ENCODE measurements around the gene FAM162A. TPM values are rescaled to one million over a fixed set of nuclear protein-coding genes. Genes with fewer than 3 reads are reported as not detected.
"Not testable (repeated sequence)": the region's sequence is repeated elsewhere in the genome, so short reads cannot be mapped to it uniquely, and the experiment has no call there.

The FAM162A gene
- total and polyA plus RNA-seq, 2 donors: 45.0 to 69.5 TPM

DNA sequence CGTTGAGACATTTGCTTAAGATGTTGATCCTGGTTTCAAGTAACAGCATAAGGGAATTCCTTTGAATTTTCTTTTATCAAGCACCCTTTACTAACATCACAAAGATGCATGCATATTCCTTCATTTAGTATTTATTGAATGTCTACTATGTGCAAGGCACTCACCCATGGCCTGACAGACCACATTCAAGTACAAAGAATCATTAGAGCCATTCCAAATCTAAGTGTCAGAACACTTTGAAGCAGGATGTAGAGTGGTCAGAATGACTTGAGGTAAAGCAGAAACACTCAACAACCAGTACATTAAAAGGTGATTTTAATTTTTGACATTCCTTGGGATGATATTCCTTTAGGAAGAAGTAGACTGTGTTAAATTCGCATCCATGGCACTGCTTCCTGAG is 37.9 kb downstream of the FAM162A start:
- H3K4me1 ChIP-seq (ENCODE audit: control insufficient read depth in 2 of 2, insufficient read depth in 2 of 2, low read length in 2 of 2): peaks cover 4 to 6% of the 10 kb centered on the region in 2 donors
- no peak overlapping the region for H3K27ac ChIP-seq (ENCODE audit: low read depth in 1 of 2, low read length in 1 of 2)
- peaks cover 11 to 31% of the 10 kb centered on the region in 2 donors for H3K36me3 ChIP-seq (ENCODE audit: control insufficient read depth in 2 of 2, insufficient read depth in 2 of 2, low read length in 1 of 2)
- 97% methylated on average over 2 of the region's 2 CpGs for WGBS
- no peaks in the 10 kb centered on the region for H3K9me3 ChIP-seq (ENCODE audit: control insufficient read depth in 2 of 2, insufficient read depth in 1 of 2, low read length in 1 of 2)
- H3K27me3 ChIP-seq (ENCODE audit: control insufficient read depth in 2 of 2, insufficient read depth in 1 of 2, low read length in 1 of 2): no peaks in the 10 kb centered on the region
- no peak for DNase-seq (ENCODE audit: low read depth in 6 of 9, low spot score in 9 of 9)
- no peak overlapping the region for H3K4me3 ChIP-seq (ENCODE audit: low read length in 2 of 2)

DNA sequence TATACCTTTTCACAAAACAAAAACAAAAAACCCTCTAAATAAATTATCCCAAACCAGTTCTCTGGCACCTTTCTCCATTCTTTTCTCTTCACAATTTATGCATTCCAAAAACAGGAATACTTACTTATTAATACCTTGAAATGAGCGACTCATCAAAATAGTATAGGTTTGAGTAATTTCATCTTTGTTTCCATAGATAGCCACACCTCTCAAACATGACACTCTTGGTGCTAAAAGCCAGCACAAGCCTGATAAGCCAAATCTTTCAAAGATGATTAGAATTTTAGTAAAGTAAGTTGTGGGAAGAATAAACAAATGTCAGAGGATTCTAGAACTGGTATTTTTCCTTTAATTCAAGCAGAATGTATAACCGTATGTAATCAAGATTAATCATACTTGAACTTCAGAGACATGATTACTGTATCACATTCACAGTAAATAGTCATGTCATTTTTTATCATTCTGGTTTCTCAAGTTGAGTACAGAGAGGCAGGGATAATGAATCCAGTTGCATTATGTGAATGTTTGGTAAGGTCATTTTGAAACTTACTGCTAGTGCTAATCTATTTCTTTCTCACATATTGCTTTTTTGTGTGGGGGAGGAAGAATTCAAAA is 44.0 kb downstream of the FAM162A start:
- H3K36me3 ChIP-seq (ENCODE audit: control insufficient read depth in 2 of 2, insufficient read depth in 2 of 2, low read length in 1 of 2): peaks cover 12 to 46% of the 10 kb centered on the region in 2 donors
- H3K4me3 ChIP-seq (ENCODE audit: low read length in 2 of 2): no peak overlapping the region
- no peaks in the 10 kb centered on the region for H3K27me3 ChIP-seq (ENCODE audit: control insufficient read depth in 2 of 2, insufficient read depth in 1 of 2, low read length in 1 of 2)
- 96% methylated on average over 2 of the region's 2 CpGs for WGBS
- DNase-seq (ENCODE audit: low read depth in 6 of 9, low spot score in 9 of 9): no peak
- H3K4me1 ChIP-seq (ENCODE audit: control insufficient read depth in 2 of 2, insufficient read depth in 2 of 2, low read length in 2 of 2): no peaks in the 10 kb centered on the region
- H3K9me3 ChIP-seq (ENCODE audit: control insufficient read depth in 2 of 2, insufficient read depth in 1 of 2, low read length in 1 of 2): no peaks in the 10 kb centered on the region
- no peak overlapping the region for H3K27ac ChIP-seq (ENCODE audit: low read depth in 1 of 2, low read length in 1 of 2)

DNA sequence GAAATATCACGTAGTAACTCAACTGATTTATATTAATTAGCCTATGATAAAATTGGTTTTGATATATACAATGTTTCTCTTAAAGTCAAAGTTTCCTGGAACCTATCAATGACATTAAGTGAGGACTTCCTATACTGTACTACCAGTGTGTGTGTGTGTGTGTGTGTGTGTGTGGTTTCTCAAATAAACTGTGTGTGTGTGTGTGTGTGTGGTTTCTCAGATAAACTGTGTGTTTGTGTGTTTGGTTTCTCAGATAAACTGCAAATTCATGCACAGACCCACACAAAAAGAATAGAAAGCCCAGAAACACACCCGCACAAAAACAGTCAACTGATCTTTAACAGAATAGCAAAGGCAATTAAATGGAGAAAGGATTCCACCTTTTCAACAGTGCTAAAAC is 46.4 kb downstream of the FAM162A start:
- H3K36me3 ChIP-seq (ENCODE audit: control insufficient read depth in 2 of 2, insufficient read depth in 2 of 2, low read length in 1 of 2): peaks cover 14 to 50% of the 10 kb centered on the region in 2 donors
- no peaks in the 10 kb centered on the region for H3K9me3 ChIP-seq (ENCODE audit: control insufficient read depth in 2 of 2, insufficient read depth in 1 of 2, low read length in 1 of 2)
- H3K27me3 ChIP-seq (ENCODE audit: control insufficient read depth in 2 of 2, insufficient read depth in 1 of 2, low read length in 1 of 2): no peaks in the 10 kb centered on the region
- WGBS: 98% methylated on average over 2 of the region's 2 CpGs
- no peak for DNase-seq (ENCODE audit: low read depth in 6 of 9, low spot score in 9 of 9)
- no peaks in the 10 kb centered on the region for H3K4me1 ChIP-seq (ENCODE audit: control insufficient read depth in 2 of 2, insufficient read depth in 2 of 2, low read length in 2 of 2)
- H3K27ac ChIP-seq (ENCODE audit: low read depth in 1 of 2, low read length in 1 of 2): no peak overlapping the region
- H3K4me3 ChIP-seq (ENCODE audit: low read length in 2 of 2): no peak overlapping the region

GRCh38 chr3:122435950-122436349 is 52.0 kb downstream of the FAM162A start:
- no peak overlapping the region for H3K4me3 ChIP-seq (ENCODE audit: low read length in 2 of 2)
- H3K27me3 ChIP-seq (ENCODE audit: control insufficient read depth in 2 of 2, insufficient read depth in 1 of 2, low read length in 1 of 2): no peaks in the 10 kb centered on the region
- H3K4me1 ChIP-seq (ENCODE audit: control insufficient read depth in 2 of 2, insufficient read depth in 2 of 2, low read length in 2 of 2): no peaks in the 10 kb centered on the region
- WGBS: 93% methylated on average over 9 of the region's 9 CpGs
- peaks cover 28 to 57% of the 10 kb centered on the region in 2 donors for H3K36me3 ChIP-seq (ENCODE audit: control insufficient read depth in 2 of 2, insufficient read depth in 2 of 2, low read length in 1 of 2)
- no peak overlapping the region for H3K27ac ChIP-seq (ENCODE audit: low read depth in 1 of 2, low read length in 1 of 2)
- no peak for DNase-seq (ENCODE audit: low read depth in 6 of 9, low spot score in 9 of 9)
- H3K9me3 ChIP-seq (ENCODE audit: control insufficient read depth in 2 of 2, insufficient read depth in 1 of 2, low read length in 1 of 2): peaks cover 3 to 9% of the 10 kb centered on the region in 2 donors

DNA sequence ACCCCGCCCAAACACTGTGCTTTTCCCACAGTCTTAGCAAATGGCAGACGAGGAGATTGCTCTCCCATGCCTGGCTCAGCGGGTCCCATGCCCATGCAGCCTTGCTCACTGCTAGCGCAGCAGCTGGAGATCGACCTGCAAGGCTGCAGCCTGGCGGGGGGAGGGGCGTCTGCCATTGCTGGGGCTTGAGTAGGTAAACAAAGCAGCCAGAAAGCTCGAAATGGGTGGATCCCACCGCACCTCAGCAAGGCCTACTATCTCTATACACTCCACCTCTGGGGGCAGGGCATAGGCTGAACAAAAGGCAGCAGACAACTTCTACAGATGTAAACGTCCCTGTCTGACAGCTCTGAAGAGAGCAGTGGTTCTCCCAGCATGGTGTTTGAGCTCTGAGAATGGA is 59.1 kb downstream of the FAM162A start:
- DNase-seq (ENCODE audit: low read depth in 6 of 9, low spot score in 9 of 9): no peak
- WGBS: 98% methylated on average over 10 of the region's 10 CpGs
- no peaks in the 10 kb centered on the region for H3K27me3 ChIP-seq (ENCODE audit: control insufficient read depth in 2 of 2, insufficient read depth in 1 of 2, low read length in 1 of 2)
- H3K9me3 ChIP-seq (ENCODE audit: control insufficient read depth in 2 of 2, insufficient read depth in 1 of 2, low read length in 1 of 2): peaks cover 0 to 8% of the 10 kb centered on the region in 2 donors
- H3K36me3 ChIP-seq (ENCODE audit: control insufficient read depth in 2 of 2, insufficient read depth in 2 of 2, low read length in 1 of 2): peaks cover 28 to 45% of the 10 kb centered on the region in 2 donors
- H3K4me1 ChIP-seq (ENCODE audit: control insufficient read depth in 2 of 2, insufficient read depth in 2 of 2, low read length in 2 of 2): no peaks in the 10 kb centered on the region
- H3K27ac ChIP-seq (ENCODE audit: low read depth in 1 of 2, low read length in 1 of 2): no peak overlapping the region
- H3K4me3 ChIP-seq (ENCODE audit: low read length in 2 of 2): no peak overlapping the region

DNA sequence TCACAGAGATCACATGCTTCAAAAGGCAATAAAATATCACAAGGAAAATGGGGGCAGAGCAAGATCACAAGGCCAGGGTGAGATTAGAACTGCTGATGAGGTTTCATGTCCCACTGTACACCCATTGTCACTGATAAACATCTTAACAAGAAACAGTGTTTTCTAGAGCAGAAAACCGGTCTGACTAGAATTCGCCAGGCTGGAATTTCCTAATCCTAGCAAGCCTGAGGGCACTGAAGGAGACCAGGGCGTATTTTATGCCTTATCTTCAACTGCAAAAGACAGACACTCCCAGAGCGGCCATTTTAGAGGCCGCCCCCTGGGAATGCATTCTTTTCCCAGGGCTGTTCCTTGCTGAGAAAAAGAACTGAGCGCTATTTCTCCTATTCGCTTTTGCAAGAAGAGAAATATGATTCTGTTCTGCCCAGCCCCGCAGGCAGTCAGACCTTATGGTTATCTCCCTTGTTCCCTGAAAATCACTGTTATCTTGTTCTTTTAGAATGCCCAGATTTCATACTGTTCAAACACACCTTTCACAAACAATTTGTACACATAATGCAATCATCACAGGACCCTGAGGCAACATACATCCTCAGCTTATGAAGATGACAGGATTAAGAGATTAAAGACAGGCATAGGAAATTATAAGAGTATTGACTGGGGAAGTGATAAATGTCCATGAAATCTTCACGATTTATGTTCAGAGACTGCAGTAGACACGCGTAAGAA is 59.9 kb downstream of the FAM162A start:
- not testable (repeated sequence) for DNase-seq (ENCODE audit: low read depth in 6 of 9, low spot score in 9 of 9); H3K4me1 ChIP-seq (ENCODE audit: control insufficient read depth in 2 of 2, insufficient read depth in 2 of 2, low read length in 2 of 2); H3K27me3 ChIP-seq (ENCODE audit: control insufficient read depth in 2 of 2, insufficient read depth in 1 of 2, low read length in 1 of 2); H3K27ac ChIP-seq (ENCODE audit: low read depth in 1 of 2, low read length in 1 of 2); H3K9me3 ChIP-seq (ENCODE audit: control insufficient read depth in 2 of 2, insufficient read depth in 1 of 2, low read length in 1 of 2); H3K4me3 ChIP-seq (ENCODE audit: low read length in 2 of 2)
- WGBS: 97% methylated on average over 11 of the region's 11 CpGs
- H3K36me3 ChIP-seq (ENCODE audit: control insufficient read depth in 2 of 2, insufficient read depth in 2 of 2, low read length in 1 of 2): peaks cover 28 to 49% of the 10 kb centered on the region in 2 donors

DNA sequence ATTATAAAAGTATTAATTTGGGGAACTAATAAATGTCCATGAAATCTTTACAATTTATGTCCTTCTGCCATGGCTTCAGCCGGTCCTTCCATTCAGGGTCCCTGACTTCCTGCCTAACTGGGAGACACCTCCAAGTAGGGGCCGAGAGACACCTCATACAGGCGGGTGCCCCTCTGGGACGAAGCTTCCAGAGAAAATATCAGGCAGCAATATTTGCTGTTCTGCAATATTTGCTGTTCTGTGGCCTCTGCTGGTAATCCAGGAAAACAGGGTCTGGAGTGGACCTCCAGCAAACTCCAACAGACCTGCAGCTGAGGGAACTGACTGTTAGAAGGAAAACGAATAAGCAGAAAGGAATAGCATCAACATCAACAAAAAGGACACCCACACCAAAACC is 60.5 kb downstream of the FAM162A start:
- not testable (repeated sequence) for H3K4me1 ChIP-seq (ENCODE audit: control insufficient read depth in 2 of 2, insufficient read depth in 2 of 2, low read length in 2 of 2); H3K27ac ChIP-seq (ENCODE audit: low read depth in 1 of 2, low read length in 1 of 2); H3K27me3 ChIP-seq (ENCODE audit: control insufficient read depth in 2 of 2, insufficient read depth in 1 of 2, low read length in 1 of 2); H3K4me3 ChIP-seq (ENCODE audit: low read length in 2 of 2); DNase-seq (ENCODE audit: low read depth in 6 of 9, low spot score in 9 of 9); H3K9me3 ChIP-seq (ENCODE audit: control insufficient read depth in 2 of 2, insufficient read depth in 1 of 2, low read length in 1 of 2)
- 99% methylated on average over 5 of the region's 5 CpGs for WGBS
- H3K36me3 ChIP-seq (ENCODE audit: control insufficient read depth in 2 of 2, insufficient read depth in 2 of 2, low read length in 1 of 2): peaks cover 25 to 49% of the 10 kb centered on the region in 2 donors

DNA sequence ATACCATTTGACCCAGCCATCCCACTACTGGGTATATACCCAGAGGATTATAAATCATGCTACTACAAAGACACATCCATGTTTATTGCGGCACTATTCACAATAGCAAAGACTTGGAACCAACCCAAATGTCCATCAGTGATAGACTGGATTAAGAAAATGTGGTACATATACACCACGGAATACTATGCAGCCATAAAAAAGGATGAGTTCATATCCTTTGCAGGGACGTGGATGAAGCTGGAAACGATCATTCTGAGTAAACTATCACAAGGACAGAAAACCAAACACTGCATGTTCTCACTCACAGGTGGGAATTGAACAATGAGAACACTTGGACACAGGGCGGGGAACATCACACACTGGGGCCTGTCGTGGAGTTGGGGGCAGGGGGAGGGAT is 64.2 kb downstream of the FAM162A start:
- H3K4me1 ChIP-seq (ENCODE audit: control insufficient read depth in 2 of 2, insufficient read depth in 2 of 2, low read length in 2 of 2); H3K27me3 ChIP-seq (ENCODE audit: control insufficient read depth in 2 of 2, insufficient read depth in 1 of 2, low read length in 1 of 2); H3K4me3 ChIP-seq (ENCODE audit: low read length in 2 of 2); H3K9me3 ChIP-seq (ENCODE audit: control insufficient read depth in 2 of 2, insufficient read depth in 1 of 2, low read length in 1 of 2); H3K27ac ChIP-seq (ENCODE audit: low read depth in 1 of 2, low read length in 1 of 2); DNase-seq (ENCODE audit: low read depth in 6 of 9, low spot score in 9 of 9): not testable (repeated sequence)
- 99% methylated on average over 6 of the region's 6 CpGs for WGBS
- peaks cover 26 to 46% of the 10 kb centered on the region in 2 donors for H3K36me3 ChIP-seq (ENCODE audit: control insufficient read depth in 2 of 2, insufficient read depth in 2 of 2, low read length in 1 of 2)

GRCh38 chr3:122451371-122451770 is 67.4 kb downstream of the FAM162A start:
- 96% methylated on average over 3 of the region's 3 CpGs for WGBS
- Histone ChIP-seq H3K4me1 (ENCODE audit: control insufficient read depth in 2 of 2, insufficient read depth in 2 of 2, low read length in 2 of 2) (no peaks in the 10 kb centered on the region), H3K9me3 (ENCODE audit: control insufficient read depth in 2 of 2, insufficient read depth in 1 of 2, low read length in 1 of 2) (no peaks in the 10 kb centered on the region), H3K36me3 (ENCODE audit: control insufficient read depth in 2 of 2, insufficient read depth in 2 of 2, low read length in 1 of 2) (peaks cover 9 to 36% of the 10 kb centered on the region in 2 donors), H3K27me3 (ENCODE audit: control insufficient read depth in 2 of 2, insufficient read depth in 1 of 2, low read length in 1 of 2) (no peaks in the 10 kb centered on the region), H3K4me3 (ENCODE audit: low read length in 2 of 2) (no peak overlapping the region), H3K27ac (ENCODE audit: low read depth in 1 of 2, low read length in 1 of 2) (no peak overlapping the region)
- DNase-seq (ENCODE audit: low read depth in 6 of 9, low spot score in 9 of 9): no peak

Measured in thymus (tissue), 11 donors.